ENCODE data around the gene MBP. TPM values are rescaled to one million over a fixed set of nuclear protein-coding genes. Genes with fewer than 3 reads are reported as not detected.

The MBP gene
- total and polyA plus RNA-seq, 2 of the 13 experiments (the other 11 are each of a cell fraction or from before 2014, with no cell fraction given), result 5.0 to 8.5 TPM

DNA sequence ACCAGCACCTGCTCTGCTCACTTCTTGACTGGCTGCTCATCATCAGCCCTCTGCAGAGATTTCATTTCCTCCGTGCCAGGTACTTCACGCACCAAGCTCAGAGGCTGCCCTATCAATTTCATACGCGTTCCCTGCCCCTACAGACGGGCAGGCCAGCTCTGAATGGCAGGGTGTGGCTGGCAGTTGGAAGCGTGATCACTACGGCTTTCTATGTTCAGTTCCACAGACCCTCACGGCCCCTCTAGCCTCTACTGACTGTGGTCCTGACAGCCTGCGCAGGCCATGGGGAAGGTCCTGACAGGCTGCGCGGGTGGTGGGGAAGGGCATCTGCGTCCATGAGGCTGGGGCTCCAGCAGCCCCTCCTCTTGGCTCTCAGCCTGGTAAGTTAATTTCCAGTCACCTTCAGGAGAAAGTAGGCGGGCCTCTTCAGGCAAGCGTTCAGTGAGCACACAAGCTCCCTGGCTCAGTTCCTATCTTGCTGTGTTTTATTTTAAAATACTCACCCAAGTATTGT lies 155.4 kb downstream of the MBP start:
- CTCF ChIA-PET (ENCODE audit: low intra/inter-chr PET ratio, low total read pairs), result no interaction called here
- DNase-seq (ENCODE audit: low spot score) (no peak), FAIRE-seq (no peak), ATAC-seq (no peak)
- TF ChIP-seq ZNF564 (CRISPR knock-in tag; IDR thresholded peaks at IDR 0.05) (no peak), ZNF20 (CRISPR knock-in tag; IDR thresholded peaks at IDR 0.05) (no peak), KLF6 (CRISPR knock-in tag; IDR thresholded peaks at IDR 0.05) (no peak), ZFYVE20 (CRISPR knock-in tag; IDR thresholded peaks at IDR 0.05; ENCODE audit: borderline replicate concordance, low read depth) (no peak), MEIS1 (CRISPR knock-in tag; IDR thresholded peaks at IDR 0.05; ENCODE audit: borderline replicate concordance) (no peak), HOXA5 (CRISPR knock-in tag; IDR thresholded peaks at IDR 0.05) (no peak), CCDC6 (CRISPR knock-in tag; IDR thresholded peaks at IDR 0.05) (no peak), BORCS8-MEF2B (CRISPR knock-in tag; IDR thresholded peaks at IDR 0.05) (no peak), ZNF83 (CRISPR knock-in tag; IDR thresholded peaks at IDR 0.05; ENCODE audit: borderline replicate concordance) (no peak), YEATS2 (CRISPR knock-in tag; IDR thresholded peaks at IDR 0.05; ENCODE audit: borderline replicate concordance) (no peak), ZNF75D (CRISPR knock-in tag; IDR thresholded peaks at IDR 0.05; ENCODE audit: borderline replicate concordance) (no peak)
- TF ChIP-seq, protein P1, sequence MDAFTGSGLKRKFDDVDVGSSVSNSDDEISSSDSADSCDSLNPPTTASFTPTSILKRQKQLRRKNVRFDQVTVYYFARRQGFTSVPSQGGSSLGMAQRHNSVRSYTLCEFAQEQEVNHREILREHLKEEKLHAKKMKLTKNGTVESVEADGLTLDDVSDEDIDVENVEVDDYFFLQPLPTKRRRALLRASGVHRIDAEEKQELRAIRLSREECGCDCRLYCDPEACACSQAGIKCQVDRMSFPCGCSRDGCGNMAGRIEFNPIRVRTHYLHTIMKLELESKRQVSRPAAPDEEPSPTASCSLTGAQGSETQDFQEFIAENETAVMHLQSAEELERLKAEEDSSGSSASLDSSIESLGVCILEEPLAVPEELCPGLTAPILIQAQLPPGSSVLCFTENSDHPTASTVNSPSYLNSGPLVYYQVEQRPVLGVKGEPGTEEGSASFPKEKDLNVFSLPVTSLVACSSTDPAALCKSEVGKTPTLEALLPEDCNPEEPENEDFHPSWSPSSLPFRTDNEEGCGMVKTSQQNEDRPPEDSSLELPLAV (CRISPR knock-in tag; conservative IDR thresholded peaks at IDR 0.05; ENCODE audit: low read depth), result no peak
- TF ChIP-seq, protein P2, sequence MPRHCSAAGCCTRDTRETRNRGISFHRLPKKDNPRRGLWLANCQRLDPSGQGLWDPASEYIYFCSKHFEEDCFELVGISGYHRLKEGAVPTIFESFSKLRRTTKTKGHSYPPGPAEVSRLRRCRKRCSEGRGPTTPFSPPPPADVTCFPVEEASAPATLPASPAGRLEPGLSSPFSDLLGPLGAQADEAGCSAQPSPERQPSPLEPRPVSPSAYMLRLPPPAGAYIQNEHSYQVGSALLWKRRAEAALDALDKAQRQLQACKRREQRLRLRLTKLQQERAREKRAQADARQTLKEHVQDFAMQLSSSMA (CRISPR knock-in tag; IDR thresholded peaks at IDR 0.05), result no peak
- TF ChIP-seq, protein P3, sequence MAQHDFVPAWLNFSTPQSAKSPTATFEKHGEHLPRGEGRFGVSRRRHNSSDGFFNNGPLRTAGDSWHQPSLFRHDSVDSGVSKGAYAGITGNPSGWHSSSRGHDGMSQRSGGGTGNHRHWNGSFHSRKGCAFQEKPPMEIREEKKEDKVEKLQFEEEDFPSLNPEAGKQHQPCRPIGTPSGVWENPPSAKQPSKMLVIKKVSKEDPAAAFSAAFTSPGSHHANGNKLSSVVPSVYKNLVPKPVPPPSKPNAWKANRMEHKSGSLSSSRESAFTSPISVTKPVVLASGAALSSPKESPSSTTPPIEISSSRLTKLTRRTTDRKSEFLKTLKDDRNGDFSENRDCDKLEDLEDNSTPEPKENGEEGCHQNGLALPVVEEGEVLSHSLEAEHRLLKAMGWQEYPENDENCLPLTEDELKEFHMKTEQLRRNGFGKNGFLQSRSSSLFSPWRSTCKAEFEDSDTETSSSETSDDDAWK (CRISPR knock-in tag; IDR thresholded peaks at IDR 0.05), result no peak
- no TSS peak for BruUV-seq (replicated peaks)
- Histone ChIP-seq H2AFZ (ENCODE audit: low read length) (no peak overlapping the region), H3K4me3 (replicated peaks in 1 of 3; ENCODE audit: insufficient read depth in 1 of 3, low read depth in 2 of 3, low read length in 3 of 3) (no peak overlapping the region), H3K4me2 (ENCODE audit: low read depth, low read length) (no peak overlapping the region), H3K27ac (ENCODE audit: extremely low read length, insufficient read depth, low read length) (no peak overlapping the region), H3K9me3 (ENCODE audit: low read length) (no peaks in the 10 kb centered on the region), H3K36me3 (replicated peaks in 1 of 2; ENCODE audit: control insufficient read depth in 1 of 2, insufficient read depth in 2 of 2, low read length in 2 of 2) (no peaks in the 10 kb centered on the region; a peak in 1 of 5 replicates), H3K79me2 (ENCODE audit: insufficient read depth, low read length) (no peaks in the 10 kb centered on the region), H3K9ac (ENCODE audit: insufficient read depth, low read depth, low read length) (no peak overlapping the region), H3K4me1 (ENCODE audit: insufficient read depth, low read length) (peaks cover 9% of the 10 kb centered on the region), H3K27me3 (ENCODE audit: control insufficient read depth in 1 of 2, insufficient read depth in 2 of 2, low read length in 2 of 2) (no peaks in the 10 kb centered on the region), H4K20me1 (ENCODE audit: insufficient read depth, low read length) (no peaks in the 10 kb centered on the region)
- in situ Hi-C loops (cut with HindIII; ENCODE audit: extremely low pct_ligation_motif_present, low pct_unique_long_range_greater_than_20kb) (no loop called here), intact Hi-C loops (cut with micrococcal nuclease; ENCODE audit: unreplicated experiment) (no loop called here)
- whole genome bisulfite sequencing (ENCODE audit: low lambda C conversion rate), result 98% methylated on average over 14 of the region's 14 CpGs
- POLR2A ChIA-PET, result no interaction called here

Measured in HepG2 (cell line).